ENCODE data around the gene ALDH3B1.

DNA sequence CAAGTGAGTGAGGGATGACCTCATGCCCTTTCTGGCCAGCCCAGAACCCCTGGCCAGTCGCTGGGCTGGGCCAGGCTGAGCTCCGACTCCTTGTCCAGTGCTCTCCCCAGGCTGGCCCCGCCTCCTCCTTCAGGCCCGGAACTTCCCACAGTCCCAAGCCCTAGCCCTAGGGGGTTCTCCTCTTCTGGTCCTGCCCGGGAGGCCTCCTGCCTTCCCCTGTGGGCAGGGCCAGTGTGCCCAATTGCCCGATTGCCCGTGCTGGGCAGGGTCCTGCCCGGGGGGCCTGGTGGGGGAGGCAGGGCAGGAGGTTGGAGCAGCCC, 32.9 kb downstream of the ALDH3B1 start:
- TF ChIP-seq CTCF (IDR thresholded peaks at IDR 0.05; ENCODE audit: low read depth, low read length, missing input control) (no peak), FOXA1 (IDR thresholded peaks at IDR 0.05) (no peak), RAD21 (IDR thresholded peaks at IDR 0.05) (no peak), GABPA (IDR thresholded peaks at IDR 0.05 in 1 of 2, conservative IDR thresholded peaks at IDR 0.05 in 1 of 2) (no peak), ZBTB33 (IDR thresholded peaks at IDR 0.05) (no peak), TAF1 (conservative IDR thresholded peaks at IDR 0.05) (no peak), EGR1 (IDR thresholded peaks at IDR 0.05; ENCODE audit: low read depth in 2 of 2) (no peak)
